Endothelial cell (in vitro differentiated cells): ENCODE results near the gene PCDH12. TPM values are rescaled to one million over a fixed set of nuclear protein-coding genes. Genes with fewer than 3 reads are reported as not detected.
A peak's percentile ranks its signal among the peaks of the same experiment; 100 is the strongest.

Experiments used
- DNase-seq: peaks from one replicate; pipeline ENCODE4 v3.0.0; 2021; ENCODE audit warnings: low spot score
- H3K27ac Mint-ChIP-seq: one replicate; pipeline ENCODE4 v1.8.0; 2021; ENCODE audit warnings: mixed read lengths, inconsistent platforms; ENCODE audit not compliant: unreplicated experiment
- H3K27me3 Mint-ChIP-seq: one replicate; pipeline ENCODE4 v1.8.0; 2021; ENCODE audit warnings: mild to moderate bottlenecking, moderate library complexity, mixed read lengths, inconsistent platforms; ENCODE audit not compliant: unreplicated experiment
- H3K36me3 Mint-ChIP-seq: one replicate; pipeline ENCODE4 v1.8.0; 2021; ENCODE audit warnings: mild to moderate bottlenecking, low read depth, mixed read lengths, inconsistent platforms; ENCODE audit not compliant: unreplicated experiment
- H3K4me1 Mint-ChIP-seq: one replicate; pipeline ENCODE4 v1.8.0; 2021; ENCODE audit warnings: mild to moderate bottlenecking, mixed read lengths, inconsistent platforms; ENCODE audit not compliant: unreplicated experiment
- H3K4me3 Mint-ChIP-seq: one replicate; pipeline ENCODE4 v1.8.0; 2021; ENCODE audit warnings: mild to moderate bottlenecking, mixed read lengths, inconsistent platforms; ENCODE audit not compliant: unreplicated experiment
- H3K9me3 Mint-ChIP-seq: one replicate; pipeline ENCODE4 v1.8.0; 2021; ENCODE audit warnings: mixed read lengths, inconsistent platforms; ENCODE audit not compliant: unreplicated experiment
- total RNA-seq: library from RNA; stranded (reverse); fragmentation: NEBNext Ultra II Directional; extraction: Animal tissue kit (Norgen Biotek cat#: 25700); gene quantifications from one replicate; pipeline ENCODE4 v1.2.1, GENCODE V29; 2021; ENCODE audit not compliant: unreplicated experiment
- TF ChIP-seq, protein P1 (sequence below): fragments of 200-600 bp; sonication (generic); IDR thresholded peaks from one replicate; pipeline ENCODE4 v1.5.0; 2021; ENCODE audit warnings: antibody characterized with exemption; ENCODE audit not compliant: unreplicated experiment

PCDH12 gene
- total RNA-seq, 1 donor from 2014 or later: 64.0 TPM

DNA sequence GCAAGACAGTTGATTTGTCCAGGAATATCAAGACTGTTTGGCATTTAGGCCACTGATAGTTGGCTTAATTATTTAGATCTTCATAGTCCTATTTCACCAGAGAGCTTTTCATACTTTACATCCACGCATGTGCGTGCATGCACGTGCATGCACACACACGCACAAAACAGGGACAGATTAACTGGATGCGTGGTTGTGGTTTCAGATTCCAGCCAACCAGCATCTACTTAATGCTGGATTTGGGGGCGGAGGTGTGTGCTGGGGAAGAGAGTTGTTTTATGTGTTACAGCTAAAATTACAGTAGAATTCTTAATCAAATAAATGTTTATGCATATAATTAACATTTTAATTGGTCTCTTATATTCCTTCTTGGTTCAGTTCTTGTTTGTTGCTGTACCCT is 18.2 kb upstream of the PCDH12 start:
- H3K4me3 Mint-ChIP-seq: no peak overlapping the region
- no peak overlapping the region for H3K27ac Mint-ChIP-seq
- H3K27me3 Mint-ChIP-seq: peaks cover 1% of the 10 kb centered on the region
- no peaks in the 10 kb centered on the region for H3K4me1 Mint-ChIP-seq
- H3K36me3 Mint-ChIP-seq: peaks cover 36% of the 10 kb centered on the region
- TF ChIP-seq, protein P1, sequence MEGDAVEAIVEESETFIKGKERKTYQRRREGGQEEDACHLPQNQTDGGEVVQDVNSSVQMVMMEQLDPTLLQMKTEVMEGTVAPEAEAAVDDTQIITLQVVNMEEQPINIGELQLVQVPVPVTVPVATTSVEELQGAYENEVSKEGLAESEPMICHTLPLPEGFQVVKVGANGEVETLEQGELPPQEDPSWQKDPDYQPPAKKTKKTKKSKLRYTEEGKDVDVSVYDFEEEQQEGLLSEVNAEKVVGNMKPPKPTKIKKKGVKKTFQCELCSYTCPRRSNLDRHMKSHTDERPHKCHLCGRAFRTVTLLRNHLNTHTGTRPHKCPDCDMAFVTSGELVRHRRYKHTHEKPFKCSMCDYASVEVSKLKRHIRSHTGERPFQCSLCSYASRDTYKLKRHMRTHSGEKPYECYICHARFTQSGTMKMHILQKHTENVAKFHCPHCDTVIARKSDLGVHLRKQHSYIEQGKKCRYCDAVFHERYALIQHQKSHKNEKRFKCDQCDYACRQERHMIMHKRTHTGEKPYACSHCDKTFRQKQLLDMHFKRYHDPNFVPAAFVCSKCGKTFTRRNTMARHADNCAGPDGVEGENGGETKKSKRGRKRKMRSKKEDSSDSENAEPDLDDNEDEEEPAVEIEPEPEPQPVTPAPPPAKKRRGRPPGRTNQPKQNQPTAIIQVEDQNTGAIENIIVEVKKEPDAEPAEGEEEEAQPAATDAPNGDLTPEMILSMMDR: no peak
- no peak for DNase-seq
- H3K9me3 Mint-ChIP-seq: no peaks in the 10 kb centered on the region

DNA sequence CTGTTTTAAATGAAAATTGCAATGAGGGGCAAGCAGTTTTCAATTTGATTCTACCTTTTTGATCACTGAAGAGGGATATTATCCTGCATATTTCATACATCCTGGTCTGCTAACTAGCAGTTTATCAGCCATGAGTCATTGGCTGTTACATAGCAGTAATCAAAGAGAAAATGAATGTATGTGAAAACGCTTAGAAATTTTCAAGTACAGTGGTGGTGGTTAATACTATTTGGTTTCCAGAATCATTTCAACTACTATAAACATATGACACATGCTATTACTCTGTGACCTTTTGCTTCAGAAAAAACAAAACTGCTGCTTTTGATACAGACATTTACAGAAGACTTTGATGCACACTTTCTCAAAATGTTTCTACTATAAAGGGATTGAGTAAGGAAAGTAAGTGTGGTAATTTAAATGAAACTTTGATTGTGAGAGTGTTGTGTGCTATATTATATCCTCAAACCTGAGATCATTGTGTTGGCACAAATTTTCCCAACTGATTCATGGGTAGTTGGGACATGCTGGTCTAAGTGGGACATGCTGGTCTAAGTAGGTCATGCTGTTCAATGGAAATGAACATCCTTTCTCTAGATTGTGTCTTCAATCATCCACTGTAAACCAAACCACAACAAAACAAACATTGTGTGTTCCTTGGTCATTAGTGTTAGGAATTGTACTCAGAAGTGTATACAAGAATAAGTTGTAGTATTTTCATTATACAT is 16.0 kb upstream of the PCDH12 start:
- no peak overlapping the region for H3K27ac Mint-ChIP-seq
- no peaks in the 10 kb centered on the region for H3K9me3 Mint-ChIP-seq
- peak overlapping the region; percentile 8 for H3K4me3 Mint-ChIP-seq
- peaks cover 1% of the 10 kb centered on the region for H3K27me3 Mint-ChIP-seq
- peaks cover 14% of the 10 kb centered on the region for H3K4me1 Mint-ChIP-seq
- TF ChIP-seq, protein P1: no peak
- no peak for DNase-seq
- peaks cover 26% of the 10 kb centered on the region for H3K36me3 Mint-ChIP-seq

DNA sequence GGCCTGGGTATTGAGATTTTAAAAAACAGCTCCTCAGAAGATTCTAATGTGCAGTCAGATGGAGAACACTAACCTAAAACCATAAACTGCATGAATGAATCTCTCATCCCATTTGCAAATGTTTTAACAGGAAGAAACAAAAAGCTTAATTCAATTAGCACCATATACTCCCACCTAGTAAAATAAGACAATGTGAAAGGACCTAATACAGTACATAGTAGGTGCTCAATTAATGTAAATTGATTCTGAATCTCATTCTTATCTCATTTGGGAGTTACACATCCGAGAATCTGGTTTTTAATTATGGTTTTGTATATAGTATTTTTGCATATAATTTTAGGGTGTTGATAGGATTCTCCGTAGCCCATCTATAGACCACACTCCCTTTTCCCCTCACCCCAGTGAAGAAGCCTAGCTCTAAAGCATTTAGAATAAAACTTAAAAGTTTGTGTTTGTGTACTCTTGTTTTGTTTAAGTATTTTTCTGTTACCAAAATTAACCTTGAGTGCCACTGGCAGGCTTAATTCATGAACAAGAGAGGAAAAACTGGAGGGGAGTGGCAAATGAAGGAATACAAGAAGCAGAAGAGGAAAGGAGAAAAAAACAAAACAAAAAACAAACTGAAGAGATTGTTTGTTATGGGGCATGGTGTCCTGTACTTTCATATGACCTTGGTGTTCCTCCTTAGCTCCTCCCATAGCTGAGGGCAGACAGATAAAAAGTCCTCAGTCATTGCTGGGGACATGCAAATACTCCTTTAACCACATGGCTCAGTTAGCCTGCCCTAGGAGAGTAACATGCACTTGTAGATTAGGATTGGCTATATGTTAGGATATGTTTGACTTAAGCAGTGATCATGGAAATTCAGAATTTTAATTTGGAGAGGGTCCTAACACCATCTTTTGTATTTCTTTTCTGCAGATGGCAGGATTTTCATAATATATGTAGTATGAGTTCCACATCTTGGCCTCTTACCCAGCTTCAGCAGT is 12.1 kb upstream of the PCDH12 start:
- TF ChIP-seq, protein P1: no peak
- Mint-ChIP-seq H3K27me3 (peaks cover 4% of the 10 kb centered on the region), H3K4me3 (peak overlapping the region; percentile 94), H3K4me1 (peaks cover 19% of the 10 kb centered on the region), H3K9me3 (no peaks in the 10 kb centered on the region), H3K36me3 (peaks cover 15% of the 10 kb centered on the region), H3K27ac (peak overlapping the region; percentile 96)
- no peak for DNase-seq

DNA sequence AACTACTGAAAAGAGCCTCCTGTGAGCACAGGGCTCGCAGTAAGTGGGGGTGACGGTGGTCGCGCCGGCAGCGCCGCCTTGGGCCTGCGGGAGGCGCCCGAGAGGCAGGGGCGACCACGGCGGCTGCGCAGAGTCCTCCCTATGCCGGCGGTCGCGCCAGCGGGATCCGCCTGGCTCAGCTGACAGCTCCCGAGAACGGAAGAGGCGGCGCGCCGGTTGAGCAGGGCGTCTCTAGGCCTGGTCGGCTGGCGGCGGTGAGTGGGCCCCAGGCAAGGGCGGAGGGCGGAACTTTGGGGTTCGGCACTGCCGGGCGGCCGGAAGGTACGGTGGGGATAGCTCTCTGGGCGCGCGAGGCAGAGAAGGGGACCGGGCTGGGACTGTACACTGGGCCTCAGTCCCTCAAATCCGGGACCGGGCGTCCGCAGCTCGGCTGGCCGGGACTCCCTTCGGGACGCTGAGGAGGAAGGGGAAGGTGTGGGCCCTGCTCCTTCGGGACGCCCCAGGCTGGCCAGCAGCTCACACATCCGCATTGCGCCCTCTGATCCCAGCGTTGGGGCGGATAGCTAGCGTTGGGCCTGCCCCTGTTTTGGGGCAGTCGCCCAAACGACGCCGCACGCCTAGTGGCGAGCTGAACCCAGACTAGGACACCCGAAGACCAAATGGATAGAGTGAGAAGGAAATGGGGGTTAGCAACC is 11.1 kb upstream of the PCDH12 start, which contains the start of gene RNF14:
Gene RNF14 (plus strand): TSS at position 192 of the 695 bp plus-strand sequence. CDS start 4,484 bp downstream, outside the sequence.
- TF ChIP-seq, protein P1: peak; percentile 94
- H3K27ac Mint-ChIP-seq: peak within 1 kb of the TSS; percentile 96
- peaks cover 19% of the 10 kb centered on the region for H3K4me1 Mint-ChIP-seq
- H3K27me3 Mint-ChIP-seq: peaks cover 4% of the 10 kb centered on the region
- DNase-seq: peak; percentile 96
- peak within 1 kb of the TSS; percentile 94 for H3K4me3 Mint-ChIP-seq
- no peaks in the 10 kb centered on the region for H3K9me3 Mint-ChIP-seq
- H3K36me3 Mint-ChIP-seq: peaks cover 8% of the 10 kb centered on the region
